Stomach (tissue), 9 donors: ENCODE results near the gene UCN. TPM values are rescaled to one million over a fixed set of nuclear protein-coding genes. Genes with fewer than 3 reads are reported as not detected.

ENCODE experiments used
- DNase-seq, 2 donors: peaks; one replicate each; pipeline versions ENCODE4 v3.0.0 to v3.0.0-alpha.2; 2013 to 2019
- H3K27ac ChIP-seq, 5 donors: fragments of 200-600 bp in 4 of 5; sonication (generic) in 4 of 5; one replicate each; pipeline ENCODE4 v1.5.1; 2013 to 2019; ENCODE audit warnings: mild to moderate bottlenecking in 1 of 5, moderate library complexity in 1 of 5
- H3K27me3 ChIP-seq, 3 donors: fragments of 200-600 bp; sonication (generic); one replicate each; pipeline ENCODE4 v1.5.1; 2017 to 2019; ENCODE audit warnings: mixed run types in 1 of 3
- H3K36me3 ChIP-seq, 4 donors: fragments of 200-600 bp; sonication (generic); 1 replicate in 3 of 4; 2 replicates in 1 of 4; pipeline ENCODE4 v1.5.1; 2016 to 2019
- H3K4me1 ChIP-seq, 4 donors: fragments of 200-600 bp; sonication (generic); one replicate each; pipeline ENCODE4 v1.5.1; 2016 to 2019
- H3K4me3 ChIP-seq, 4 donors: fragments of 200-600 bp; sonication (generic) in 3 of 4; one replicate each; pipeline ENCODE4 v1.5.1; 2016 to 2019; ENCODE audit warnings: mild to moderate bottlenecking in 1 of 4
- H3K9me3 ChIP-seq, 4 donors: fragments of 200-600 bp; sonication (generic); one replicate each; pipeline ENCODE4 v1.5.1; 2016 to 2019
- CTCF ChIP-seq, 7 experiments: fragments of 450-650 bp in 4 of 7; fragments of 200-600 bp in 3 of 7; sonication (generic) in 3 of 7; IDR thresholded peaks; one replicate each; pipeline ENCODE4 v1.5.1; 2016 to 2019; ENCODE audit warnings: antibody characterized with exemption in 7 of 7, control low read depth in 2 of 7, mild to moderate bottlenecking in 1 of 7
- EP300 ChIP-seq: sonication (generic); formaldehyde crosslinking; IDR thresholded peaks from one replicate; pipeline ENCODE4 v1.6.1; 2017; ENCODE audit warnings: antibody characterized with exemption
- POLR2A ChIP-seq, 4 donors: fragments of 450-650 bp; IDR thresholded peaks; one replicate each; pipeline ENCODE4 v1.6.1; 2016; ENCODE audit warnings: antibody characterized with exemption in 4 of 4, control low read depth in 2 of 4, mild to moderate bottlenecking in 1 of 4, moderate library complexity in 1 of 4
- POLR2AphosphoS5 ChIP-seq, 3 donors: sonication (generic); formaldehyde crosslinking; IDR thresholded peaks; one replicate each; pipeline ENCODE4 v1.6.1; 2016; ENCODE audit warnings: antibody characterized with exemption in 3 of 3
- WGBS, 5 donors: extraction: QIAGEN DNeasy Blood & Tissue Kit in 3 of 5; methylation state at CpG; one replicate each; pipeline versions ENCODE4 v1.1.5 to v1.1.7; 2013 to 2018; 5-methylcytosine and 5-hydroxymethylcytosine counted together
- intact Hi-C: fragments of 100-400 bp; cut with DNase I; formaldehyde crosslinking; loops from one replicate; pipeline ENCODE4 v1.15.1; 2023; ENCODE audit warnings: low total_unique reads
- polyA plus RNA-seq, 3 donors: library from polyadenylated mRNA; stranded (reverse); fragments of 200-250 nt; gene quantifications; one replicate each; pipeline ENCODE4 v1.2.3, GENCODE V29; 2013
- total RNA-seq, 5 donors: library from RNA; depleted of rRNA; stranded (reverse); fragments of >200 nt; gene quantifications; one replicate each; pipeline versions ENCODE4 v1.1.0 to v1.2.3, GENCODE V29; 2014 to 2016
- donor health status: healthy with polysubstance abuse.
- donor health status: Bipolar disorder and iron deficiency.
- donor health status: healthy.

Gene UCN
- total and polyA plus RNA-seq, 8 donors, result 3.5 to 6.7 (median 4.1) TPM; not detected in 5

GRCh38 chr2:27290549-27290948 is 17.7 kb downstream of the UCN start:
- TF ChIP-seq CTCF (IDR thresholded peaks at IDR 0.05) (no peak), EP300 (no peak), POLR2A (IDR thresholded peaks at IDR 0.05) (no peak), POLR2AphosphoS5 (IDR thresholded peaks at IDR 0.05) (no peak)
- no peaks in the 10 kb centered on the region for H3K9me3 ChIP-seq
- intact Hi-C loops, result no loop called here
- DNase-seq, result no peak
- H3K36me3 ChIP-seq, result no peaks in the 10 kb centered on the region
- H3K27ac ChIP-seq, result no peak overlapping the region
- peaks cover 0 to 67% (median 6%) of the 10 kb centered on the region in 3 donors for H3K27me3 ChIP-seq
- H3K4me3 ChIP-seq, result no peak overlapping the region
- peaks cover 7 to 21% (median 10%) of the 10 kb centered on the region in 4 donors for H3K4me1 ChIP-seq
- WGBS, 5 donors, result 74 to 90% (median 81%) methylated on average over 5 of the region's 5 CpGs

- Histone ChIP-seq H3K36me3 (no peaks in the 10 kb centered on the region), H3K27ac (no peak overlapping the region), H3K4me3 (no peak overlapping the region), H3K9me3 (no peaks in the 10 kb centered on the region), H3K4me1 (peaks cover 5 to 14% (median 8%) of the 10 kb centered on the region in 4 donors), H3K27me3 (peaks cover 0 to 71% (median 6%) of the 10 kb centered on the region in 3 donors)
- intact Hi-C loops, result no loop called here
- WGBS, 5 donors, result 14 to 34% (median 25%) methylated on average over 3 of the region's 3 CpGs
- TF ChIP-seq EP300, result no peak
- DNase-seq, result no peak
These were observed 19.6 kb downstream of the UCN start for GRCh38 chr2:27288610-27289009.

GRCh38 chr2:27285481-27285880 is 22.8 kb downstream of the UCN start:
- Histone ChIP-seq H3K27me3 (peaks cover 0 to 75% (median 17%) of the 10 kb centered on the region in 3 donors), H3K36me3 (no peaks in the 10 kb centered on the region), H3K4me3 (no peak overlapping the region), H3K9me3 (no peaks in the 10 kb centered on the region), H3K27ac (no peak overlapping the region), H3K4me1 (no peaks in the 10 kb centered on the region)
- DNase-seq, result no peak
- intact Hi-C loops, result no loop called here
- TF ChIP-seq POLR2A (IDR thresholded peaks at IDR 0.05) (no peak), EP300 (no peak), CTCF (IDR thresholded peaks at IDR 0.05) (no peak)
- WGBS, 5 donors, result 69 to 85% (median 75%) methylated on average over 6 of the region's 6 CpGs

- Histone ChIP-seq H3K36me3 (no peaks in the 10 kb centered on the region), H3K9me3 (no peaks in the 10 kb centered on the region), H3K4me1 (peaks cover 0 to 3% (median 0%) of the 10 kb centered on the region in 4 donors), H3K27me3 (peaks cover 0 to 74% (median 13%) of the 10 kb centered on the region in 3 donors), H3K4me3 (no peak overlapping the region), H3K27ac (no peak overlapping the region)
- WGBS, 5 donors, result 89 to 100% (median 90%) methylated on average over 1 of the region's 1 CpG
- TF ChIP-seq CTCF (IDR thresholded peaks at IDR 0.05), result no peak
- TF ChIP-seq EP300, result no peak
- TF ChIP-seq POLR2AphosphoS5 (IDR thresholded peaks at IDR 0.05), result no peak
- no peak for TF ChIP-seq POLR2A (IDR thresholded peaks at IDR 0.05)
- no peak for DNase-seq
- intact Hi-C loops, result loop anchor here (5.0 kb wide), 1 partner anchor 183 kb away; no protein-coding TSS in a partner anchor
These were observed 23.2 kb downstream of the UCN start for GRCh38 chr2:27284996-27285395.

- H3K9me3 ChIP-seq, result no peaks in the 10 kb centered on the region
- H3K27ac ChIP-seq, result no peak overlapping the region
- DNase-seq, result no peak
- intact Hi-C loops, result loop anchor here (5.0 kb wide), 1 partner anchor 181 kb away; no protein-coding TSS in a partner anchor
- peaks cover 0 to 7% (median 0%) of the 10 kb centered on the region in 4 donors for H3K4me1 ChIP-seq
- WGBS, 5 donors, result 19 to 50% (median 38%) methylated on average over 5 of the region's 5 CpGs
- H3K27me3 ChIP-seq, result peaks cover 0 to 70% (median 13%) of the 10 kb centered on the region in 3 donors
- no peak overlapping the region for H3K4me3 ChIP-seq
- H3K36me3 ChIP-seq, result no peaks in the 10 kb centered on the region
- TF ChIP-seq EP300, result no peak
- no peak for TF ChIP-seq POLR2A (IDR thresholded peaks at IDR 0.05)
- TF ChIP-seq POLR2AphosphoS5 (IDR thresholded peaks at IDR 0.05), result no peak
These were observed 25.4 kb downstream of the UCN start for GRCh38 chr2:27282892-27283291.
